Transverse colon (tissue), 4 donors: ENCODE results near the gene JAZF1.

Source experiments
- POLR2A ChIP-seq: fragments of 450-650 bp; IDR thresholded peaks from one replicate; pipeline ENCODE4 v1.6.1; 2016; ENCODE audit warnings: antibody characterized with exemption, mild to moderate bottlenecking, moderate library complexity
- POLR2AphosphoS5 ChIP-seq, 3 donors: sonication (generic); formaldehyde crosslinking; IDR thresholded peaks; one replicate each; pipeline ENCODE4 v1.6.1; 2016; ENCODE audit warnings: antibody characterized with exemption in 3 of 3
- TF ChIP-seq, protein P1 (sequence below), 5 experiments: fragments of 200-600 bp in 3 of 5; fragments of 450-650 bp in 2 of 5; sonication (generic) in 3 of 5; IDR thresholded peaks; 1 replicate in 2 of 5; 2 replicates in 3 of 5; pipeline ENCODE4 v1.5.1; 2016 to 2017; ENCODE audit warnings: antibody characterized with exemption in 5 of 5, inconsistent platforms in 3 of 5, mild to moderate bottlenecking in 2 of 5, moderate library complexity in 1 of 5

DNA sequence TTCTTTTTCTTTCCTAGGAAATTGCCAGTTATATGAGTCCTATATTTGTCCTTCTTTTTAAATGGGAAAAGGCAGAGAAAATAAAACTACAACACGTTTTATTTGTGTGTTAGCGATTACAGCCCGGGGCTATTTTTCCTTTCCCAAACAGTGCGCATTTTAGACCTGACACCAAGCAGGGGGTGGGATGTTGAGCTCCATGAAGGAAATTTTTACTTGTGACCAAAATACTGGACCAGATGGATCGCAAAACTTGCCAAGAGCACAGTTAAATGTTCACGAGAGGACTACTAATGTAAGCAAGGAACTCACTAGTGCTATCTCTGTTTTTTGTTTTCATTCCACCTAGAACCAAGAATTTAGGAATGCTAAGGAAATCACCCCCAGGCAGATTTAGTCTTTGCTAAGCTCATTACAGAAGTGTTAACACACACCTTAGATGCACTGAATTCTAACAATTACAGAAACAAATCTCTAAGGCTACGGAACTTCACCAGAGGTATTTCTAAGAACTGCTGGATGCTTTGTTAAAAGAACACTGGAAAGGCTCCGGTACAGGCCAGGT, 114.8 kb downstream of the JAZF1 start:
- TF ChIP-seq POLR2A: no peak
- TF ChIP-seq, protein P1, sequence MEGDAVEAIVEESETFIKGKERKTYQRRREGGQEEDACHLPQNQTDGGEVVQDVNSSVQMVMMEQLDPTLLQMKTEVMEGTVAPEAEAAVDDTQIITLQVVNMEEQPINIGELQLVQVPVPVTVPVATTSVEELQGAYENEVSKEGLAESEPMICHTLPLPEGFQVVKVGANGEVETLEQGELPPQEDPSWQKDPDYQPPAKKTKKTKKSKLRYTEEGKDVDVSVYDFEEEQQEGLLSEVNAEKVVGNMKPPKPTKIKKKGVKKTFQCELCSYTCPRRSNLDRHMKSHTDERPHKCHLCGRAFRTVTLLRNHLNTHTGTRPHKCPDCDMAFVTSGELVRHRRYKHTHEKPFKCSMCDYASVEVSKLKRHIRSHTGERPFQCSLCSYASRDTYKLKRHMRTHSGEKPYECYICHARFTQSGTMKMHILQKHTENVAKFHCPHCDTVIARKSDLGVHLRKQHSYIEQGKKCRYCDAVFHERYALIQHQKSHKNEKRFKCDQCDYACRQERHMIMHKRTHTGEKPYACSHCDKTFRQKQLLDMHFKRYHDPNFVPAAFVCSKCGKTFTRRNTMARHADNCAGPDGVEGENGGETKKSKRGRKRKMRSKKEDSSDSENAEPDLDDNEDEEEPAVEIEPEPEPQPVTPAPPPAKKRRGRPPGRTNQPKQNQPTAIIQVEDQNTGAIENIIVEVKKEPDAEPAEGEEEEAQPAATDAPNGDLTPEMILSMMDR (IDR thresholded peaks at IDR 0.05): no peak
- no peak for TF ChIP-seq POLR2AphosphoS5 (IDR thresholded peaks at IDR 0.05)
